GM18873 (cell line): Measurements from ENCODE around the gene COPS4.
"Not testable (repeated sequence)": the region's sequence is repeated elsewhere in the genome, so short reads cannot be mapped to it uniquely, and the experiment has no call there.

ENCODE experiments used
- ATAC-seq: cut with Tn5 transposase; IDR thresholded peaks from one replicate; pipeline ENCODE4 v1.9.1; 2021; ENCODE audit warnings: mild to moderate bottlenecking, moderate library complexity, moderate number of reproducible peaks; ENCODE audit not compliant: unreplicated experiment, low FRiP score

The COPS4 gene

DNA sequence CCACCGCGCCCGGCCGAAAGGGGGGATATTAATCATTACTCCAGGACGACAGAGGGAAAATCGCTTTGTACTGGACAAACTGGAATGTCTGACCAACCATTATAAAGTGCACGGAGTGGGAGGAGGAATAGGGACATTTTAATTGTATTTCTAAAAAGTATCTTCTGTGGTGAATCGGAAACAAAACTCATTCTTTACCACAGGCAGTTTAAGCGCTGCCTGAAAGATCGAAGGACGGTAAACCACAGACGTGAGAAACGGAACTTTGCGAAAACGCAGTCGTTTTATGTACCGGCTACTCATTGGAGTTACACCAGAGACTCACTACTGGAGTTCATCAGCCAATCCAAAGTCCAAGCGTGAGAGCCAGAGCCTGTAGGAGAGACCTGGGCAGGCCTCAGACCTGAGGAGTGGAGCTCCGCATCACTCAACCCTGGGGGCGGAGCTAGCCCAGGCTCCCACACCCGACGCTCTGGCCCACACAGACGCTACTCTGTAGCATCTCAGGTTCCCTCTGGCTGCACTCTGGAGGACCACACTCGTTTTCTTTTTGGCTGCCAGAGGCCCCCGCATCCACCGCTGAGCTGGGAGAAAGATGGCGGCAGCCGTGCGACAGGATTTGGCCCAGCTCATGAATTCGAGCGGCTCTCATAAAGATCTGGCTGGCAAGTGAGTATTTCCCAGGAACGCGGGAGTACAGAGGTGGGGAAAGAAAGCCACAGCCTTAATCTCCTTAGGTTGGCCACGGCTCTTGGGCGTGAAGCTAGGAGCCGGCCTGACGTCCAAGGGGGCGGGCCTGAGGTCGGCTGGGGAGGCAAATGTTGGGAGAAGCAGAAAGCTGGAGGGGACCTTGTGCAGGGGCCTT, at the start of gene COPS4:
Gene COPS4 (plus strand): TSS at position 554 of the 865 bp plus-strand sequence. CDS start 42 bp downstream, at position 596.
- peak; percentile 97 for ATAC-seq

DNA sequence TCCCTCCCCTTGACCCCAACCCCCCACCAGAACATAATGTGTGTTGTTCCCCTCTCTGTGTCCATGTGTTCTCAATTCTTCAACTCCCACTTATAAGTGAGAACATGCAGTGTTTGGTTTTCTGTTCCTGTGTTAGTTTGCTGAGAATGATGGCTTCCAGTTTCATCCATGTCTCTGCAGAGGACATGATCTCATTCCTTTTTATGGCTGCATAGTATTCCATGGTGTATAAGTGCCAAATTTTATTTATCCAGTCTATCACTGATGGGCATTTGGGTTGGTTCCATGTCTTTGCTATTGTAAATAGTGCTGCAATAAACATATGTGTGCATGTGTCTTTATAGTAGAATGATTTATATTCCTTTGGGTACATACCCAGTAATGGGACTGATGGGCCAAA, 47.5 kb upstream of the COPS4 start:
- not testable (repeated sequence) for ATAC-seq

DNA sequence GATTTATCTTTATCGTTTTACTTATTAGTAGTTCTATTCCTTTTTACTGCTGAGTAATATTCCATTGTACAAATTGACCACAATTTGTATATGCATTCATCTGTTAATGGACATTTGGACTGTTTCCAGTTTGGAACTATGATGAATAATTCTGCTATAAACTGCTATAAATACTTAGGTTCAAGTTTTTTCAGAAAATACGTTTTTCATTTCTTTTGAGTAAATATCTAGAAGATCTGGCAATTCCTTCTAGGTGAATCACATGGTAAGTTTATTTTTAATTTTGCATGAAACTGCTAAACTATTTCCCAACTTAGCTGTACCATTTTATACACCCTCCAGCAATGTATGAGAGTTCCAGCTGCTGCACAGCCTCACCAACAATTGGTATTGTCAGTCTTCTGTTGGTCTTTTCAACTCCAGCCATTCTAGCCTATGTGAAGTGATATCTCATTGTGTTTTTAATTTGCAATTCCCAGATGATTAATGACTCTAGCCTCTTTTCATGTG, 46.6 kb upstream of the COPS4 start:
- ATAC-seq = no peak

DNA sequence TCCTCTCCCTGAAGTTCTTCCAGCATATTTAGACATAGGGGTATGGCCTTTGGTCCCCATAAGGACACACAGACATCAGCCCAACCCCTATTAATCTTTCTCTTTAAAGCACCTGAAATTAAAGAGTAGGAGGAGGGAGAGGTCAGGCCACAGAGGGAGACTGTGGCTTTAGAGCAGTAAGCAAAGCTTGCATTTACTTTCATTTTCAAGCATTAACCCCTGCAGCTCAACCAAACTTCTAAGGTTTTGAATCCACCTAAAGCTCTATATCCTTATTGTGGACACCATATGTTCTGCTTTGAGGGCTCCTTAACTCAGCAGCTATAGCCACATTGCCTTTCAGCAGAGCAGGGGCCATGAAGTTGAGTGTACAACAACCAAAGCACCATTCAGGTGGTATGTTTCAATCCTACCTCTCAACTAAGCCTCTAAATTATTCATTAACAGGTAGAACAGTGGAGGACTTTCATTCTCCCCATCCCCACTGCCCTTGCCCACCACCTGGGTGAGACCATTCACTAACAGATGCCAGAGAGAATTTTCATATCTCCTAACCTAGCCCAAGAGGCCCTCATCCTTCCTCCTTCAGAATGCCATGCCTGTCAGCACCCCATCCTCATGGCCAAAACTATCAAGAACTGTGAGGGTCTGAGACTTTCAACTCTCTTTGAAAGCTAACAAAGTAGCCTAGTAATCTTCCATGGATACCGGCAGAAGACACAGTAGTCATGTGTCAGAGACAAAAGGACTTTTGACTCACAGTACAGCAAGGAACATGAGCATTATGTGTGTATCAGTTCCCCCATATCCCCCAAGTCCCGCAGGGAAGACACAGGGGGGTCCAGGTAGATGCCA, 45.2 kb upstream of the COPS4 start:
- ATAC-seq = peak; percentile 75

DNA sequence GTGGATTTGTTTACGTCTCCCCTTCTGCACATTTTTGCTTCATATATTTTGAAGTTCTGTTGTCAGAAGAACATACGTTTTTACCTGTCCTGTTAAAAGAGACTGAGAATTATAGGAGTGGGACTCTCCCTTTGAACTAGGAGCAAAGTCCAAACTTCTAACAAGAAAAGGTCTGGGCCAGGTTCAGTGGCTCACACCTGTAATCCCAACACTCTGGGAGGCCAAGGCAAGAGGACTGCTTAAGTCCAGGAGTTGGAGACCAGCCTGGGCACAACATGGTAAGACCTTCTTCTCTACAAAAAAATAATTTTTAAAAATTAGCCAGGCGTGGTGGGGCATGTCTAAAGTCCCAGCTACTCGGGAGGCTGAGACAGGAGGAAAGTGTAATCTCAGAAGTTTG, 40.1 kb upstream of the COPS4 start:
- ATAC-seq = no peak

DNA sequence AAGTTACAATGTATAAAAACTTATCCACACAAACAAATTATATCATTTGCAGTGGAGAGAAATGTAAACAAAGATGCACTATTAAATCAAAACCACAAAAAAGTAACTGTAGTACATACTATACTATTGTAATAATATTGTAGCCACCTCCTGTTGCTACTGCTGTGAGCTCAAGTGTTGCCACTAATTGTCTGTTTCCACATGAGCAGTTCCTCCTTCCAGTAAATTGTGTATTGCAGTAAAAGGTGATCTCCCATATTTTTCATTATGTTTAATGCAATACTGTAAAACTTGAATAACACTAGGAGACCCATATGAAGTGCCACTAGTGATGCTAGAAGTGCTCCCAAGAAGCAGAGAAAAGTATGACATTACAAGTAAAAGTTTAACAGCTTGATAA, 36.1 kb upstream of the COPS4 start:
- no peak for ATAC-seq

DNA sequence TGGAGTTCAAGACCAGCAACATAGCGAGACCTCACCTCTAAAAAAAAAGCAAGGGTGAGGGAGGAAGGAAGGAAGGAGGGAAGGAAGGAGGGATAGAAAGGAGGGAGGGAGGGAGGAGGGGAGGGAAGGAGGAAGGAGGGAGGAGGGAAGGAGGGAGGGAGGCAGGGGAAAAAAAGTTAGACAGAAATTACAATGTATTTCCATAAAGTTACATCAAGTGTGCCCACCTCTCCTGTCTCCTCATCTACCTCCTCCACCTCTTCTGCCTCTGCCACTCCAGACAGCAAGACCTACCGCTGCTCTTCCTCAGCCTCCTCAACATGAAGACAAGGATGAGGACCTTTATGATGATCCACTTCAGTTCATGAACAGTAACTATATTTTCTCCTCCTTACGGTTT, 32.7 kb upstream of the COPS4 start:
- ATAC-seq = no peak

DNA sequence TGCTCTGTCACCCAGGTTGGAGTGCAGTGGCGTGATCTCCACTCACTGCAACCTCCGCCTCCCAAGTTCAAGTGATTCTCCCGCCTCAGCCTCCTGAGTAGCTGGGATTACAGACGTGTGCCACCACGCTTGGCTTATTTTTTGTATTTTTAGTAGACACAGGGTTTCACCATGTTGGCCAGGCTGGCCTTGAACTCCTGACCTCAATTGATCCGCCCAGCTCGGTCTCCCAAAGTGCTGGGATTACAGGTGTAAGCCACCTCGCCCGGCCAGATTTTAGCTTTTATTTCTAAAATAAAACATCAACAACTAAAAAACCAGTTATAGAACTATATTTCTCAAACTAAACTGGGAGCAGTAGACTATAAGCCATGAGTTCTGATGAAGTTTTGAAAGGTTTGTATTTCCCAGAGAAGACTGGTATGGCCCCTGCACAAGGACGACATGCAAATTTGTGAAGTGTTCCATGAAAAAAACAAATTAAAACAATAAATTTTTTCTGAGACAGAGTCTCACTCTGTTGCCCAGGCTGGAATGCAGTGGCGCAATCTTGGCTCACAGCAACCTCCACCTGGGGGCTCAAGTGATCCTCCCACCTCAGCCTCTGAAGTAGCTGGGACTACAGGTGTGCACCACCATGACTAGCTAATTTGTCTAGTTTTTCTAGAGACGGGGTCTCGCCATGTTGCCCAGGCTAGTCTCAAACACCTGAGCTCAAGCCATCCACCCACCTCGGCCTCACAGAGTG, 31.8 kb upstream of the COPS4 start:
- ATAC-seq = not testable (repeated sequence)

DNA sequence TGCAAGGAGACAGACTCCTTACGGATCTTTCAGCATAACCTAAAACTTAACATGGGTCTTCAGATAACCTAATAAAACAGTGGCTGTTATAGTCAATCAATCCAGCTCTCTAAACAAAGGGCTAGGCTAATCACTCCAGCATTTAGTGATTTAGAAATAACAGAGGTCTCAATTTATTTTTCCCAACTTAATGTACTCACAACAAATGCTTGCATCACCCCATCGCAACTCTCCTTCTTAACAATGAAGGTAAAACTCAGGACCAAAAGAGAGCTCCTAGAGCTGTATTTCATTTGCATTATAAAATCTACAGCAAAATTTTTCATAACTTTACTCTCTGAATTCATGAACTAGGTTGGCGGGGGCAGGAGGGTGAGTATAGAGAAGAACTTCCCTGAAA, 25.5 kb upstream of the COPS4 start:
- ATAC-seq = no peak

DNA sequence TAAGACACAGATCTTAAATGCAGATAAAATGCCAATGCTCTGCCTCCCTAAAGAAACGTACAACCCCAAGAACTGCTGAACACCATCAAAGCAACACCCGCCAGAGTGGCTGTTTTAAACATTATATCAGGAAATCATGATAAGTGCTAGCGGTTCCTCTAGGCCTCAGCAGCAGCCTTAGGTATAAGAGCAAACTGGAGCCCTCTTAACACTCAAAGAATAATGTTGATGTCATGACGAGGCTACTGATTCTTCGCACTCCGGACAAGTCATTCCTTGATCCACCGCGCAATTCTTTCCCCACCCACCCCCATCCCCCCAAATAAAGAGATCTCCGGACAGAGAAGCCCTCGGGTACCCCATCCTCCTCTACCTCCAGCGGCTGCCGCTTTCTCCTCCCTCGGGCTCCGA, 24.9 kb upstream of the COPS4 start:
- no peak for ATAC-seq

DNA sequence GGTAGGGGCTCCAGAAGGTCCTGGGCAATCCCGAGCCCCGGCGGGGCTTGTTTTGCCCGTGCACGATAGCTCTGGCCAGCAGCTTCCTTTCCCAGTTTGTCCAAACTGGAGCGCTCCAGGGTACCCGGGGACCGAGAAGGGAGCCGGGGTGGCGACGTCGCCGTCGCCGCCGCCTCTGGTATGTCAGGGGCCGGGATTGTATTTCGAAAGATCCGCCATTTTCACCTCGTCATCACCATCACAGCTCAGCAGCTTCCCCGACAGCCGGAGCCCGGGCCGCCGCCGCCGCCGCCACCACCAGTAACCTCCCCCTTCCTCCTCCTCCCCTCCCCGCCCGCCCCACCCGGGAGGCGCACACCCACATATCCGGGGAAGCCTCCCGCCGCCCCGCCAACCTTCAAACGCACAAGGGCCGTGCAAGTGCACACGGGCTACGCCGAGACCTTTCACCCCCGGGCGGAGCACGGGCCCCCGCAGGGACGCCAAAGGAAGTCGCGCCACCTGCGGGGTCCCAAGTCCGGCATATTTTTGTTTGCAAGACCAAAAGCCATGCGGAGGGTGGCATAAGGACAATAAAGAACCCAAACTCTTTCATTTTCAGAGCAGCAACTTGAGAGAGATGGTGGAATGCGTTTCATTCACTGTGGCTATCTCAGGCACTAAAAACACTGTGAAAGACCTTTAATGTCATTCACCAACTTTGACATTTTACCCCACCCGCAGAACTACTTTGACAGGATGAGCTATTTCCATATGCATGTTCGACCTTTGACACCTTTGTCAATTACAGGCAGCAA, 24.3 kb upstream of the COPS4 start, which contains the start of gene LIN54:
Gene LIN54 (minus strand): TSS at position 302 of the 797 bp plus-strand sequence. CDS start 25,979 bp downstream, outside the sequence.
- ATAC-seq = no peak

DNA sequence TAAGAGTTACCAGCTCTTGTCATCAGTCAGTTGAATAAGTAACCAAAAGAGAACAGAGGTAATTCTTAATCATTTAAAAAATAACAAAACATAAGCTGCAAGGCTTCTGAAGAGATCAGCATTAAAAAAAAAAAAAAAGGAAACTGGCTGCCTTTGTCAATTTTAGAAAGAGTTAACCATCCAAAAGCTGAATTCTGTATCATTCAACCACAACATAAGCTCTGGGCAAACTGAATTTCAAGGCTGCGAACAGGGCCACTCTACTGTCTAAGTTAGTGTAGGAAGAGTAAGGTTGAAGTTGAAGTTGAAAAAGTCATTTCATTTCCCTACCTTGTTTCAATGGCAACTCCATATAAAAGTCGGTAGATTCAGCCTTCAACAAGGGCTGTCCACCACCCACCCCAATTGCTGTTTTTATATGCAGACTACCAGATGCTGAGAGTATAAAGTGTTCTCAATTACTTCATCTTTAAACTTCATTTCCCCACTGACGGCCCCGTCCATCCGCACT, 23.2 kb upstream of the COPS4 start:
- no peak for ATAC-seq

DNA sequence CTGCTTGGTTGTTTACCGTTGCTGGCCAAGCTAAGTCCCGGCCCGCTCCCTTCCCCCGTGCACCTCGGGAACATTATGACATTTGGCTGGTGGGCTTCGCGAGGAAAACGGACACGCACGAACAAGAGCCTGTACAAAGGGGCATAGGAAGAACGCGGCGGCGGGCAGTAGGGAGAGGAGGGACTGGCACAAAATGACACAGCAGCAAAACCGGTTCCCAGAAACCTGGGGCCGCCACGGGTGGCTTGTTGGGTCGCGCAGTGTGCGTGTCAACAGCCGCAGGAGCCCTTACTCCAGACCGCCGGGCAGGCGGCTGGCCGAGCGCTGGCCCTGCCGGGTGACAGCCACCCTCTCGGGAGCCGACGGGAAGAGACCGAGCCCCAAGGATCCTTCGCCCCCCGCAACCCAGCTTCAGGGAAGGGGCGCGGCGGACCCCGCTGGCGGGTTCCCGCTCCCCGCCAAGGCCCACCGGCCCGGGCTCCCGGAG, 22.7 kb upstream of the COPS4 start:
- peak; percentile 4 for ATAC-seq

DNA sequence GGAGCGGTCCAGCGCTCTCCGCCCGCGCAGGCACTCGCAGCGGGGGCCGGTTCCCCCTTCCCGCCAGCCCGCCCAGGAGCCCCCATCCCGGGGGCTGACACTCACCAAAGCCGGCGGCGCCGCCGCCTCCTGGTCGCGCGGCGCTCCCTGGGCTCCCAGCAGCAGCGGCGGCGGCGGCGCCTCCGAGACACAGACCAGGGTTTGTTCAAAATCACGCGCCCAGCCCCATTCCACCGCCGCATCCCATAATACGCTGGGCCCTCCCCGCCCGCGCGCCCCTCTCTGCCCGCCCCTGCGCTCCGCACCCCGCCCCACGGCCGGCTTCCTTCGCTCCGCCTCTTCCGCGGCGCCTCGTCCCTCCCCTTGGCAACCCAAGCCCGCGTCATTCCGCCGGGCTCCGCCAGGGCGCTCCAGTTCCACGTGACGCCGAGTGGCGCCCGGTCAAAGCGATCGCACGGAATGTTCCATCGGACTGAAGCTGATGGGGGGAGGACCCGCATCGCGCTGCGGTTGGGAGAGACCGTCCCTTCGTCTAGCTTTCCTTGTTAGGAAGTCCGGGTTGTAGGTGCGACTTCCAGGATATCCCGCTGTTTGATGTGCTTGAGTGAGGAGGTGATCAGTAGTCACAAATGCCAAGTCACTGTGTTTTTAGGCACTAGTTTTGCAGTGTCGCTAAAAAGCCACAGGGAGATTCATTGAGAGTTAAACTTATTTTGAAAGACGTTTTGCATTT, 22.1 kb upstream of the COPS4 start:
- peak; percentile 77 for ATAC-seq

DNA sequence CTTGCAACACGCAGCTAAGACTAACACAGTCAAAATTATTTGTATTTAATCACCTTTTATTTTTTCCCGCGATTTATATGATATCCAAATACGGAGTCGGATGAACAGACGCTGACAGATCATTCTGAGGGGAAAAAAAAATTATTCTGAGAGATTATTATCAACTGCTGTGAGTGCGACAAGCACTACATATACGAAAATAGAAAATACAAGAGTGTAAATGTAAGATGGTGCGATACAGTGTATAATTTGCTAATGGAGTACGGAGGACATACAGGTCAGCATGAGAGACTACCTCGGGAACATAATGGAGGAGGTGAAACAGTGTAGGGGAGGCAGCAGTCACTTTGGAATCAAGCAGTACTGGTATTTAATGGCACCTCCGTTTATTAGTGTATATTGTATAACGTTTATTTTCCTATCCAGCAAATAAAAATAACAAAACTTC, 21.5 kb upstream of the COPS4 start:
- no peak for ATAC-seq

DNA sequence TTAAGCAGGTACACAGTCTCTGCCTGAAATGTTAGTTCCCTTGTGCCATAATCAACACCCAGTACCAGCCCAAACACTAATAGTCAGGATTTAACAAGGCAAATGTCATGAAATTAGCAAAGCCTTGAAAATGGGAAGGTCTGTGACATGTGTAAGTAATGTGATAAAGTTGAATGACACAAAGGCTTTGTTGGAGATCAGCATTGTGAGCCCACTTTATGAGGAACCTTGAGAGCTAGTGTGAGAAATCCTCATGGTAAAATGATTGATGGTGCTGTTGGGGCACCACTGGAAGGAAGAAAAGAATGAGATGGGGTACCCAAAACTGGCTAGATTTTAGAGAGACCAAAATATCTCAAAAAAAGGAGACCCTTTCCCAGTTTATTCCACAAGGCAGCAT, 21.1 kb upstream of the COPS4 start:
- ATAC-seq = no peak

DNA sequence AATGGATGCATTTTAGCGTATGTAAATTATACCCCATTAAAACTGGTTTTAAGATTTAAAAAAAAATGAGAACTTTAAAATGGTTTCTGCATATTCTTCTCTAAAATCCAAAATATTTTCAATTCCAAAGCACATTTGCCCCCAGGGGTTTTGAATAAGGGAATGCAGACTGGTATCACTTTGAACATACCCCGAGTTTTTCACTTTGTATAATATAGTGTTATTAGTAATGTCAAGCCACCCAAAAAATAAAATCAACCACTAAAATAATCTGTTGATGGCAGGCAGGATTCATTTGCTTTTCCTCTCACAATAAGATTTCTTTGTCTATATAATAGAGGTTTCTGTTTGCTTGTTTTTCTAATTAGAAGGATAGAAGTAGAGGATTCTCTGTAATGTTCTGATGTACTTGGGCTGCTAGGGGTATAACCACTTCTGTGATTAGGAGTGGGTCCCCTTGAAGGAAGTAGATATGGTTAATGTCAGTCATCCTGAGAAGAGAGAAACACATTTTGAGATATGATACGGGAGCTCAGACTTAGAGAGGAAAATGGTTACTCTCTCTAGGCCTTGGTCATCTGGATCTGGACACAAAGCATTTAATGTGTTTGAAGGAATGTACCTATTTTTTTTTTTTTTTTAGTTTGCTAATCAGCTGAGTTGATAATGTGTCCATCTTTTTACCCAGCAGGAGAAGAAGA, 15.0 kb upstream of the COPS4 start:
- no peak for ATAC-seq
